Left ventricle myocardium inferior (tissue), 1 donor: ENCODE measurements around the gene CASP6. TPM values are rescaled to one million over a fixed set of nuclear protein-coding genes. Genes with fewer than 3 reads are reported as not detected.

Experiments
- DNase-seq: peaks from one replicate; pipeline ENCODE4 v3.0.0-alpha.2; 2020
- H3K27ac ChIP-seq: fragments of 200-600 bp; replicated peaks from 2 replicates; pipeline ENCODE4 v1.8.0; 2021
- H3K27me3 ChIP-seq: fragments of 200-600 bp; 2 replicates; pipeline ENCODE4 v1.8.0; 2021; ENCODE audit warnings: low read depth
- H3K36me3 ChIP-seq: fragments of 200-600 bp; 2 replicates; pipeline ENCODE4 v1.8.0; 2021
- H3K4me1 ChIP-seq: fragments of 200-600 bp; 2 replicates; pipeline ENCODE4 v1.8.0; 2021
- H3K4me3 ChIP-seq: fragments of 200-600 bp; 2 replicates; pipeline ENCODE4 v1.8.0; 2021; ENCODE audit warnings: mild to moderate bottlenecking, moderate library complexity
- H3K9me3 ChIP-seq: fragments of 200-600 bp; replicated peaks from 2 replicates; pipeline ENCODE4 v1.8.0; 2021
- intact Hi-C: fragments of 100-400 bp; cut with micrococcal nuclease; formaldehyde crosslinking; loops from one replicate; pipeline ENCODE4 v1.11.0; 2022
- total RNA-seq: library from RNA; stranded (reverse); fragmentation: NEBNext Ultra II Directional; extraction: Animal tissue kit (Norgen Biotek cat#: 25700); gene quantifications from one replicate; pipeline ENCODE4 v1.2.1, GENCODE V29; 2021
- TF ChIP-seq, protein P1 (sequence below): fragments of 200-600 bp; IDR thresholded peaks from 2 replicates; pipeline ENCODE4 v1.8.0; 2021; ENCODE audit warnings: antibody characterized with exemption, mild to moderate bottlenecking, borderline replicate concordance
- donor health status: DM: no; HTN: yes; CAD: no; lungs with severe emphysema.

Gene CASP6
- total RNA-seq, 1 donor from 2014 or later: 6.0 TPM

DNA sequence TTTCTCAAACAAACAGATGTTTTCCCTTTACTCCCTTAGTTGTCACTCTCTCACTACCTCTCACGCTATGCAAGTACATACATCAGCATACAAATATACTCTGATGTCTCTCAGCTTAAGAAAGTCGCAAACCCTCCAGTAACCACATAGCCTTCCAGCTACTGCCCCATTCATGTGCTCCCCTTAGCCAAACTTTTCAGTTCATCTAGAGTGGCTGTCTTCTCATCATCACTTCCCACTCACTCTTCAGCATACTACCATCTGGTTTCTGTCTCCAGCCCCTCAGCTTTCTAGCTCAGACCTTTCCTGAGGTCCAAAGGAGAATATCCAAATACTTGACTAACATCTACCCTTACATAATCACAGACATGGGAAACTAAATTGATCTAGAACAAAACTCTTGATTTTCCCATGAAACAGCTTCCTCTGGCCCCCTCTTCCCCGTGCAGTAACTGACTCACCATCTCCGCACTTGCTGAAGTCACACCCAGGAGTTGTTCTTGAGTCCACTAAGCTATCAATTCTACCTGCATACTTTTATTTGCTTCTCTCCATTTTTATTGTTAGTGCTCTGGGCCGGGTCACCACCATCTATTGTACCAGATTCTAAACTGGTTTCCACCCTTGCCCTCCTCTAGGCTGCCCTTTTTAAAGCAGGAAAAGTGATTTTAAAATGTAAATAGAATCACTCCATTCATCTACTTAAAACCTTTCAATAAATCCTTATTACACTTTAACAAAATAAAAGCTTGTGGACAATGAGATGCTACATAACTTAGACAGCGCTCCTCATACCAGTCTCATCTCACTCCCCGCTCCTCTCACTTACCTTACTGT, 57.2 kb downstream of the CASP6 start:
- TF ChIP-seq, protein P1, sequence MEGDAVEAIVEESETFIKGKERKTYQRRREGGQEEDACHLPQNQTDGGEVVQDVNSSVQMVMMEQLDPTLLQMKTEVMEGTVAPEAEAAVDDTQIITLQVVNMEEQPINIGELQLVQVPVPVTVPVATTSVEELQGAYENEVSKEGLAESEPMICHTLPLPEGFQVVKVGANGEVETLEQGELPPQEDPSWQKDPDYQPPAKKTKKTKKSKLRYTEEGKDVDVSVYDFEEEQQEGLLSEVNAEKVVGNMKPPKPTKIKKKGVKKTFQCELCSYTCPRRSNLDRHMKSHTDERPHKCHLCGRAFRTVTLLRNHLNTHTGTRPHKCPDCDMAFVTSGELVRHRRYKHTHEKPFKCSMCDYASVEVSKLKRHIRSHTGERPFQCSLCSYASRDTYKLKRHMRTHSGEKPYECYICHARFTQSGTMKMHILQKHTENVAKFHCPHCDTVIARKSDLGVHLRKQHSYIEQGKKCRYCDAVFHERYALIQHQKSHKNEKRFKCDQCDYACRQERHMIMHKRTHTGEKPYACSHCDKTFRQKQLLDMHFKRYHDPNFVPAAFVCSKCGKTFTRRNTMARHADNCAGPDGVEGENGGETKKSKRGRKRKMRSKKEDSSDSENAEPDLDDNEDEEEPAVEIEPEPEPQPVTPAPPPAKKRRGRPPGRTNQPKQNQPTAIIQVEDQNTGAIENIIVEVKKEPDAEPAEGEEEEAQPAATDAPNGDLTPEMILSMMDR: no peak
- Histone ChIP-seq H3K9me3 (peaks cover 13% of the 10 kb centered on the region), H3K4me1 (no peaks in the 10 kb centered on the region), H3K27me3 (no peaks in the 10 kb centered on the region), H3K27ac (no peak overlapping the region), H3K4me3 (no peak overlapping the region), H3K36me3 (peaks cover 6% of the 10 kb centered on the region)
- intact Hi-C loops: no loop called here
- no peak for DNase-seq

DNA sequence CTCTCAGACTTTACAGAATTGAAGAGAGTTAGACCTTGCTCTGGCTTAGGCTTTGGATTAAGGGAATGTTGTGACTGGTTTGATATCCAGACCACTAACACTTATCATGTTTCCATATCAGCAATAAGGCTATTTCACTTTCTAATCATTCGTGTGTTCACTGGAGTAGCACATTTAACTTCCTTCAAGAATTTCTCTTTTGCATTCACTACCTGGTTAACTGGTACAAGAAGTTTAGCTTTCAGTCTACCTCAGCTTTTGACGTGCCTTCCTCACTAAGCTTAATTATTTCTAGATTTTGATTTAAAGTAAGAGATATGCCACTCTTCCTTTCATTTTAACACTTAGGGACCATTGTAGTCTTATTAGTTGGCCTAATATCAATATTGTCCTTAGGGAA, 62.6 kb downstream of the CASP6 start:
- TF ChIP-seq, protein P1: no peak
- intact Hi-C loops: no loop called here
- DNase-seq: no peak
- no peaks in the 10 kb centered on the region for H3K4me1 ChIP-seq
- no peak overlapping the region for H3K4me3 ChIP-seq
- no peaks in the 10 kb centered on the region for H3K27me3 ChIP-seq
- H3K36me3 ChIP-seq: no peaks in the 10 kb centered on the region
- peaks cover 23% of the 10 kb centered on the region for H3K9me3 ChIP-seq
- H3K27ac ChIP-seq: no peak overlapping the region

Other genes with a start within 250 kb of the CASP6 start
- gene MCUB, start 143.2 kb downstream of the CASP6 start, total RNA-seq: 3.3 TPM
- 64.7 TPM for gene PLA2G12A, start 26.6 kb upstream of the CASP6 start, total RNA-seq
- 6.8 TPM for gene CFI, start 98.6 kb upstream of the CASP6 start, total RNA-seq
- 8.6 TPM for gene GAR1, start 112.3 kb upstream of the CASP6 start, total RNA-seq
- gene RRH, start 124.5 kb upstream of the CASP6 start, total RNA-seq: 0.19 TPM
- not detected for gene LRIT3, start 144.7 kb upstream of the CASP6 start, total RNA-seq
- 13.0 TPM for gene EGF, start 209.4 kb upstream of the CASP6 start, total RNA-seq